Mucosa of stomach (tissue), 1 donor: ENCODE measurements around the gene CBX5.

Source experiments
- H3K27me3 ChIP-seq: one replicate; pipeline ENCODE4 v1.7.0; 2013; ENCODE audit warnings: mild to moderate bottlenecking, low read length; ENCODE audit not compliant: control insufficient read depth, insufficient read depth
- H3K36me3 ChIP-seq: one replicate; pipeline ENCODE4 v1.7.0; 2013; ENCODE audit warnings: low read length; ENCODE audit not compliant: control insufficient read depth, insufficient read depth
- H3K4me1 ChIP-seq: one replicate; pipeline ENCODE4 v1.7.0; 2013; ENCODE audit warnings: mild to moderate bottlenecking, low read length; ENCODE audit not compliant: control insufficient read depth, insufficient read depth
- H3K4me3 ChIP-seq: one replicate; pipeline ENCODE4 v1.7.0; 2013; ENCODE audit warnings: low read length
- H3K9ac ChIP-seq: one replicate; pipeline ENCODE4 v1.7.0; 2013; ENCODE audit warnings: mild to moderate bottlenecking, low read length, moderate library complexity
- H3K9me3 ChIP-seq: one replicate; pipeline ENCODE4 v1.7.0; 2013; ENCODE audit warnings: mild to moderate bottlenecking, low read length, moderate library complexity; ENCODE audit not compliant: control insufficient read depth
- donor health status: Pancreatic carcinoma.

CBX5 gene

DNA sequence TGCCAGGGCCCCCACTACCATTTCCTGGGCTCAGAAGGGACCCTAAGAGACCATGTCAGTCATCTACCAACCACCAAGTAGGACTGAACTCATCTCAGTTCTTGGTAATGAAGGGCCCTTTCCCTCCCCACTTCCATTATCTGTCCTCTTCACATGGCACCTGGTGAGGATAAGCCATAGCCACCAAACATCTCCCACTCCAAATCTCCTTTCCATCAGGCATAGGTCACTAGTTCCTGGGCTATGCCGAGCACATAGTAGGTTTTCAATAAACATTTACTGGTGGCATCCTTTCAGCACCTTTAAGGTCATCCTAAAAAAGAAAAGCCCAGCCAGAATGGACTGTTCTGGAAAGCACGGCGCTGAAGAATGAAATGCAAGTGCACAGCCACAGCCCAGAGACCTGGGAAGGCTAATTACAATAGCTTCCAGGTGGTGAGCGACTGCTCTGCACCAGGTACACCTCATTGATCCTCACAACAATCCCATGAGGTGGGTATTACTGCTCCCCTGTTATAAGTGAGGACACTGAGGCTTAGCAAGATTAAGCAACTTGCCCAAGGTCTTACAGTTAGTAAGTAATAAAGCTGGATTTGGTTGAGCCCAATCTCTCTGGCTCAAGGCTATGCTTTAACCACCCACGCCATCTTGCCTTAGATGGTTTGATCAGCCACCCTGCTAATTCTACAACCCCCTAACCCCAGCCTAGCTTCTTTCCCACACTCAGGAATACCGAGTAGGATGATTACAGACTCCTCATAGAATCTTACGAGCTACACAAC is 95.7 kb downstream of the CBX5 start:
- Histone ChIP-seq H3K4me1 (peaks cover 7% of the 10 kb centered on the region), H3K9ac (no peak overlapping the region), H3K27me3 (no peaks in the 10 kb centered on the region), H3K4me3 (no peak overlapping the region), H3K9me3 (no peaks in the 10 kb centered on the region), H3K36me3 (no peaks in the 10 kb centered on the region)

- Histone ChIP-seq H3K4me3 (no peak overlapping the region), H3K4me1 (peaks cover 7% of the 10 kb centered on the region), H3K9me3 (no peaks in the 10 kb centered on the region), H3K27me3 (no peaks in the 10 kb centered on the region), H3K9ac (no peak overlapping the region), H3K36me3 (no peaks in the 10 kb centered on the region)
These were observed 96.9 kb downstream of the CBX5 start for GRCh38 chr12:54182981-54183380.

DNA sequence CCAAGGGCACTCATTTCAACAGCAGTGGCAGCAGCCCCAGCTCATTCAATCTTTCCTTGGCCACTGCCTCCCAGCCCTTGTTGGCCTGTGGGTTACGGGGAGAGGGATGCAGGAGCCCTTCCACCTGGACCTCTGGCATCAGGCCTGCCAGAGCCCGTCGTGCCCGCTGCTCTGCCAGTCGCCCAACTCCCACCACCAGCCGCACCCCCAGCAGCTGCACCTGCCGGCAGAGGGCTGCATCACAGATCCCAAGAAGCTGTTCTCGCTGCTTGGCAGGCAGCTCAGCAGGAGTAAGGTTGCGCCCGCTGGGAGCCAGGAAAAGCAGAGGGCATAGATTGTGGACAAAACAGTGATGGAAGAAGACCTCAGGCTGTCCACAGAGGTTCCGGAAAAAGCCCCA is 97.8 kb downstream of the CBX5 start:
- Histone ChIP-seq H3K9me3 (no peaks in the 10 kb centered on the region), H3K4me1 (peaks cover under 1% of the 10 kb centered on the region), H3K27me3 (no peaks in the 10 kb centered on the region), H3K4me3 (no peak overlapping the region), H3K36me3 (no peaks in the 10 kb centered on the region), H3K9ac (no peak overlapping the region)
